ENCODE measurements around the gene RPL3.

- no peak for TF ChIP-seq POLR2A (IDR thresholded peaks at IDR 0.05)
- no peak for TF ChIP-seq CTCF (IDR thresholded peaks at IDR 0.05)
These were observed 40.8 kb upstream of the RPL3 start for GRCh38 chr22:39360242-39360641.

Measured in transverse colon (tissue), 3 donors.